ENCODE measurements around the gene SOX14. TPM values are rescaled to one million over a fixed set of nuclear protein-coding genes. Genes with fewer than 3 reads are reported as not detected.

Gene SOX14
- total RNA-seq, 2 donors from 2014 or later, result not detected

DNA sequence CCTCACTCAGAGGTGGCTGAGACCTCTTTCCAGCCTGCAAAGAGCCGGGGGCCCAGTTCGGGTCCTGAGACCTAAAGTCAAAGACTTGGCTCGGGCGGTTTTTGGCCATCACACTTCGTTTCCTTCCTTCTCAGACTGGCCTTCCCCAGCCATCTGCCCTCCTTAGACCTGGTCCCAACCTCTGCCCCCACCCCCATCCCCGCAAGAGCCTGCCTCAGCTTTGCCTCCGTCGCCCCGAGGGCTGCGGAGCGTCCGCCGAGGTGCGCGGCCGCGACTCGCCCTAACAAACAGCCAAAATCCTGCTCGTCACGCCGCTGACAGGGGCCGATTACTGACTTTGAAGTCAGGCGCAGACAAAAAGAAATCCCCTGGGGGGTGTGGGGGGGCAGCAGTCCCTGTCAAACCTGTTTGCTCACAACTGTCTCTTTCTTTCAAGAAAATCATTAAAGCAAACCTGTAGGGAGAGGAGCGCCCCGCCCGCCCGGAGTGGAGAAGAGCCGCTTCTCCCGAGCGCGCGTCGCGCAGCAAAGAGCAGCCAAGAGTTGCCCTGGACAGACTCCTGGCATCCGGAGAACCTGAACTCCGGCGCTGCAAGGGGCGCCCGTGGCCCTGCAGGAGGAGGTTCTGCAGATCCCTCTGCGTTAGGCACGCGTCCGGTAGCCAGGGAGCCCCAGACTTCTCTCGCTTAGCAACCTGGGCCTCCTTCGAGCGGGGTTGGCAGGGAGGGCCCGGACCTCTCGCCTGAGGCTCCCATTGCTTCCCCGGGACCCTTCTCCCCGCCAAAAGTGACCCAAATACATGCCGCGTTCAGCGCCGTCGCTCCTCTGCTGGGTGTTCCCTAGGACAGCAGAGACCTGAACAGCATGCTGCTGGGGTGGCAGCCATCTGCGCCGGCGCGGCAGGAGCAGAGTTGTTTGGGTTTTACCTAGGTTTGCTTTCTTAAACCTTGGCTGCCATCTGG is 4.5 kb downstream of the SOX14 start:
- peaks cover 0 to 78% of the 10 kb centered on the region in 2 donors for H3K27me3 ChIP-seq
- peaks cover 72% of the 10 kb centered on the region for H3K4me1 ChIP-seq
- no peak for ATAC-seq
- TF ChIP-seq CTCF (IDR thresholded peaks at IDR 0.05) (no peak), POLR2A (IDR thresholded peaks at IDR 0.05) (no peak)
- H3K36me3 ChIP-seq (replicated peaks in 1 of 2; ENCODE audit: insufficient read depth in 1 of 2, low read depth in 2 of 2), result no peaks in the 10 kb centered on the region
- DNase-seq, result no peak
- no peak overlapping the region for H3K27ac ChIP-seq
- peak overlapping the region in 1 of 2 donors; percentile 21 for H3K4me3 ChIP-seq
- 2 to 3% methylated on average over 42 to 59 of the region's 59 CpGs for WGBS, 2 donors
- H3K9me3 ChIP-seq, result no peaks in the 10 kb centered on the region
- intact Hi-C loops (cut with DNase I), result no loop called here

- no peak for TF ChIP-seq CTCF (IDR thresholded peaks at IDR 0.05)
- TF ChIP-seq POLR2A (IDR thresholded peaks at IDR 0.05), result no peak
- DNase-seq, result no peak
- Histone ChIP-seq H3K27me3 (peaks cover 0 to 77% of the 10 kb centered on the region in 2 donors), H3K4me1 (peaks cover 64% of the 10 kb centered on the region), H3K9me3 (no peaks in the 10 kb centered on the region), H3K4me3 (no peak overlapping the region), H3K36me3 (replicated peaks in 1 of 2; ENCODE audit: insufficient read depth in 1 of 2, low read depth in 2 of 2) (no peaks in the 10 kb centered on the region), H3K27ac (no peak overlapping the region)
- intact Hi-C loops (cut with DNase I), result no loop called here
- WGBS, 2 donors, result 7 to 13% methylated on average over 23 of the region's 23 CpGs
- no peak for ATAC-seq
Measured at GRCh38 chr3:137769322-137770065, 5.4 kb downstream of the SOX14 start.

DNA sequence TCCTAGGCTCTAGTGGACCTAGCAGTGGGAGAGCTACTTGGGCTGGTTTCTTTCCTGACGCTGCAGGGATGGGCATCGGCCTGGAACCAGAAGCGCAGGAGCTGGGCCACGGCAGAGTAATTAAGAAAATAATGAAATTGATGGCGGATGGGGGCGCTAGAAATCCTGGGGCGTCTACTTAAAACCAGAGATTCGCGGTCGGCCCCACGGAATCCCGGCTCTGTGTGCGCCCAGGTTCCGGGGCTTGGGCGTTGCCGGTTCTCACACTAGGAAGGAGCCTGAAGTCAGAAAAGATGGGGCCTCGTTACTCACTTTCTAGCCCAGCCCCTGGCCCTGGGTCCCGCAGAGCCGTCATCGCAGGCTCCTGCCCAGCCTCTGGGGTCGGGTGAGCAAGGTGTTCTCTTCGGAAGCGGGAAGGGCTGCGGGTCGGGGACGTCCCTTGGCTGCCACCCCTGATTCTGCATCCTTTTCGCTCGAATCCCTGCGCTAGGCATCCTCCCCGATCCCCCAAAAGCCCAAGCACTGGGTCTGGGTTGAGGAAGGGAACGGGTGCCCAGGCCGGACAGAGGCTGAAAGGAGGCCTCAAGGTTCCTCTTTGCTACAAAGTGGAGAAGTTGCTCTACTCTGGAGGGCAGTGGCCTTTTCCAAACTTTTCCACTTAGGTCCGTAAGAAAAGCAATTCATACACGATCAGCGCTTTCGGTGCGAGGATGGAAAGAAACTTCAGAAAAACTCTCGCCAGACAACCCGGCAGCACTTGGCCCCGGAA is 6.1 kb downstream of the SOX14 start:
- DNase-seq (no peak), ATAC-seq (no peak)
- Histone ChIP-seq H3K27ac (no peak overlapping the region), H3K36me3 (replicated peaks in 1 of 2; ENCODE audit: insufficient read depth in 1 of 2, low read depth in 2 of 2) (no peaks in the 10 kb centered on the region), H3K4me1 (peaks cover 56% of the 10 kb centered on the region), H3K9me3 (no peaks in the 10 kb centered on the region), H3K4me3 (no peak overlapping the region), H3K27me3 (peaks cover 0 to 72% of the 10 kb centered on the region in 2 donors)
- intact Hi-C loops (cut with DNase I), result no loop called here
- 3 to 4% methylated on average over 35 to 40 of the region's 40 CpGs for WGBS, 2 donors
- TF ChIP-seq CTCF (IDR thresholded peaks at IDR 0.05) (no peak), POLR2A (IDR thresholded peaks at IDR 0.05) (no peak)

- 1 to 2% methylated on average over 11 to 45 of the region's 45 CpGs for WGBS, 2 donors
- Histone ChIP-seq H3K36me3 (replicated peaks in 1 of 2; ENCODE audit: insufficient read depth in 1 of 2, low read depth in 2 of 2) (no peaks in the 10 kb centered on the region), H3K4me3 (peak overlapping the region in 1 of 2 donors; percentile 7), H3K9me3 (no peaks in the 10 kb centered on the region), H3K4me1 (peaks cover 53% of the 10 kb centered on the region), H3K27ac (no peak overlapping the region), H3K27me3 (peaks cover 0 to 66% of the 10 kb centered on the region in 2 donors)
- ATAC-seq, result no peak
- DNase-seq, result no peak
- intact Hi-C loops (cut with DNase I), result no loop called here
- TF ChIP-seq POLR2A (IDR thresholded peaks at IDR 0.05), result no peak
- no peak for TF ChIP-seq CTCF (IDR thresholded peaks at IDR 0.05)
Measured at GRCh38 chr3:137770835-137771399, 6.8 kb downstream of the SOX14 start.
